ENCODE results near the gene TIMM17B.

DNA sequence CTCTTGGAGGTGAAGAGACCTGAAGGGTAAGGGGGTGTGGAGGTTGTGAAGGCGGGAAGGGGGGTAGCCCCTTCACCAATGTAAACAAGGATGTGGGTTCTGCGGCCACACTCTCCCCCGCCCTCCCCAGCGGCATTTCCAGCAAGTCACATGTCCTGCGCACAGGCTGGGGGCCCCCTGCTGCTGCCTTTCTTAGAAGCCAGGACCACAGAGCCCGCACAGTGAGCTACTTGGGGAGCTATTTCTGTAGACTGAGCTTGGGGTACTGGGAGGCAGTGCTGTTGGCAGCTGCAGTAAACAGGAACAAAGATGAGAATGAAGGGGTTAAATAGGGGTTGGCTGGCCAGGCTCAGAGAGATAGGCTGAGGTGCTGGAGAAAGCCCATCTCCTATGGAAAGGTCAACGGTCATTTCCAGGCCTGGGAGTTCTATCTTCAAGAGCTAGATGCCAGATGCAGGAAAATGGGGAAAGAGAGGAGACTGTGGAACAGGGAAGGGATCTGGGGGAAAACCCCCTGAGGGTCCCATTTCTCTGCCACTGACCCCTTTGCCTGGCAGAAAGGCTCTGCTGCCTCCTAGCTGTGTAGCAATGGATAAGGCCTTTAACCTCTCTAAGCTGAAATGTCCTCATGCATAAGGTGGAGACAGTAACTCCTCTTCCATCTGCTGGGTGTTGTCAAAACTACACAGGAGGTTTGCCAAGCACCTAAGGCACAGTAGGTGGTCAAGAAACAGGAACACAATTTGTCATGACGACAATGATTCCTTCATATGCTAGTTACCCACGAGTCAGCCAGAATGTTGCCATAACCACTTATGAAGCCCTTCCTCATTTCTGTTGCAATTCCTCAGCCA lies 39.7 kb upstream of the TIMM17B start:
- TF ChIP-seq, protein P1, sequence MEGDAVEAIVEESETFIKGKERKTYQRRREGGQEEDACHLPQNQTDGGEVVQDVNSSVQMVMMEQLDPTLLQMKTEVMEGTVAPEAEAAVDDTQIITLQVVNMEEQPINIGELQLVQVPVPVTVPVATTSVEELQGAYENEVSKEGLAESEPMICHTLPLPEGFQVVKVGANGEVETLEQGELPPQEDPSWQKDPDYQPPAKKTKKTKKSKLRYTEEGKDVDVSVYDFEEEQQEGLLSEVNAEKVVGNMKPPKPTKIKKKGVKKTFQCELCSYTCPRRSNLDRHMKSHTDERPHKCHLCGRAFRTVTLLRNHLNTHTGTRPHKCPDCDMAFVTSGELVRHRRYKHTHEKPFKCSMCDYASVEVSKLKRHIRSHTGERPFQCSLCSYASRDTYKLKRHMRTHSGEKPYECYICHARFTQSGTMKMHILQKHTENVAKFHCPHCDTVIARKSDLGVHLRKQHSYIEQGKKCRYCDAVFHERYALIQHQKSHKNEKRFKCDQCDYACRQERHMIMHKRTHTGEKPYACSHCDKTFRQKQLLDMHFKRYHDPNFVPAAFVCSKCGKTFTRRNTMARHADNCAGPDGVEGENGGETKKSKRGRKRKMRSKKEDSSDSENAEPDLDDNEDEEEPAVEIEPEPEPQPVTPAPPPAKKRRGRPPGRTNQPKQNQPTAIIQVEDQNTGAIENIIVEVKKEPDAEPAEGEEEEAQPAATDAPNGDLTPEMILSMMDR (IDR thresholded peaks at IDR 0.05): peak; percentile 46
- TF ChIP-seq EZH2 (IDR thresholded peaks at IDR 0.05) (no peak), EZH2phosphoT487 (IDR thresholded peaks at IDR 0.05) (no peak)
